ENCODE results near the gene UQCRH. TPM values are rescaled to one million over a fixed set of nuclear protein-coding genes. Genes with fewer than 3 reads are reported as not detected.

UQCRH gene
- total RNA-seq, 2 experiments from 2014 or later = 455 to 457 TPM

Other genes starting within 250 kb of the UQCRH start
- gene PIK3R3, start 171.1 kb upstream of the UQCRH start, total RNA-seq = 1 to 10 TPM; 1.1 to 1.8 TPM
- under 1 TPM in 1 of 2 experiments, not detected in 1; 0.28 TPM for gene TSPAN1, start 128.6 kb upstream of the UQCRH start, total RNA-seq
- gene P3R3URF, start 127.2 kb upstream of the UQCRH start, total RNA-seq = not detected
- 10 to 100 TPM; 34.3 to 38.8 TPM for gene POMGNT1, start 105.3 kb upstream of the UQCRH start, total RNA-seq
- not detected for gene LURAP1, start 100.4 kb upstream of the UQCRH start, total RNA-seq
- 10 to 100 TPM; 61.8 to 66.3 TPM for gene RAD54L, start 55.9 kb upstream of the UQCRH start, total RNA-seq
- gene LRRC41, start 82 bp upstream of the UQCRH start, total RNA-seq = 10 to 100 TPM; 33.6 to 35.6 TPM
- 10 to 100 TPM; 32.0 to 32.5 TPM for gene NSUN4, start 37.1 kb downstream of the UQCRH start, total RNA-seq
- gene FAAH, start 90.6 kb downstream of the UQCRH start, total RNA-seq = 1 to 10 TPM; 2.8 to 3.4 TPM
- not detected for gene DMBX1, start 186.1 kb downstream of the UQCRH start, total RNA-seq
- gene KNCN, start 247.9 kb downstream of the UQCRH start, total RNA-seq = not detected